ENCODE data around the gene REM1.

The REM1 gene

GRCh38 chr20:31527266-31527665, 52.2 kb downstream of the REM1 start:
- no peak for DNase-seq
